HEK293T (cell line): Measurements from ENCODE around the gene CDH4.

Experiments used
- SP1 ChIP-seq: fragments of 450-650 bp; IDR thresholded peaks from 2 replicates; pipeline ENCODE4 v1.6.1; 2017
- SUZ12 ChIP-seq: fragments of 450-650 bp; IDR thresholded peaks from 2 replicates; pipeline ENCODE4 v1.6.1; 2016; ENCODE audit warnings: mild to moderate bottlenecking
- TF ChIP-seq, protein P1 (sequence below): fragments of 450-650 bp; IDR thresholded peaks from 2 replicates; pipeline ENCODE4 v1.6.1; 2016

DNA sequence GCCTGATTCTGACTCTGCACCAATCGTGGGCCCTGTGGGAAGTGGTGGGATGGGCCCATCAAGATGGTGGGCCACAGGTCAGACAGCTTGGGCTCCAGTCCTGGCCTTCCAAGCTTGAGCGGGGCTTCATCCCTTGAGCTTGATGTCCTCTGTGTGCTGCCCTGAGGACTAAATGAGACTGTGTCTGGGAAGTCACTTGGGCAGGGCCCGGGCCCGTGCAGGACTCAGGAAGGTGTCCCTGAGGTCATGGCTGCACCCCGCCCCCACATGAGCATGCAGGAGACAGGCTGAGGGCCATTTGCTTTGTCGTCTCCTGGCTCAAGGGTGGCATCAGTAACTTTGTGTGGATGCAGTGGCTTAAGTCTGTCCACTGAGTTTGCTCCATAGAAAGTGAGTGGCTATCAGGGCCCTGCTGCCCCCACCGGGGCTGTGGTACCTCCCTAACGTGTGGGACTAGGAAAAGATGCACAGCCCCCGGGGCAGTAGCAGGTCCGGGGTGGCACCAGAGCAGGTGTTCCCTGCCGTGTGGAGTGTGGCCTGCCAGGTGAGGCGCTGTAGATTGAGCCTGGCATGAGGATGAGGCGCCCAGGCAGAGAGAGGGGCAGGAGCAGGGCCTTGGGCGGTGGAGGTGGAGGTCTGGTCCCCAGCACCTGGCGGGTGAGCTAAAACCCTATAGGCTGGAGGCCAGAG is 515.0 kb downstream of the CDH4 start:
- TF ChIP-seq SP1 (no peak), SUZ12 (no peak)
- TF ChIP-seq, protein P1, sequence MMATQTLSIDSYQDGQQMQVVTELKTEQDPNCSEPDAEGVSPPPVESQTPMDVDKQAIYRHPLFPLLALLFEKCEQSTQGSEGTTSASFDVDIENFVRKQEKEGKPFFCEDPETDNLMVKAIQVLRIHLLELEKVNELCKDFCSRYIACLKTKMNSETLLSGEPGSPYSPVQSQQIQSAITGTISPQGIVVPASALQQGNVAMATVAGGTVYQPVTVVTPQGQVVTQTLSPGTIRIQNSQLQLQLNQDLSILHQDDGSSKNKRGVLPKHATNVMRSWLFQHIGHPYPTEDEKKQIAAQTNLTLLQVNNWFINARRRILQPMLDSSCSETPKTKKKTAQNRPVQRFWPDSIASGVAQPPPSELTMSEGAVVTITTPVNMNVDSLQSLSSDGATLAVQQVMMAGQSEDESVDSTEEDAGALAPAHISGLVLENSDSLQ, result no peak
